Activated T-cell treated with anti-CD3 and anti-CD28 coated beads, Interleukin-2, amount 50 U/mL, for 24 hours (primary cell): ENCODE data around the gene ING4.

ENCODE experiments used
- DNase-seq: peaks from one replicate; pipeline ENCODE4 v3.0.0-alpha.2; 2020
- H3K27ac Mint-ChIP-seq: 2 replicates; pipeline ENCODE4 v1.8.0; 2020; ENCODE audit warnings: mild to moderate bottlenecking, mixed read lengths
- H3K27me3 Mint-ChIP-seq: 2 replicates; pipeline ENCODE4 v1.8.0; 2020; ENCODE audit warnings: mixed read lengths
- H3K36me3 Mint-ChIP-seq: 2 replicates; pipeline ENCODE4 v1.8.0; 2020; ENCODE audit warnings: low read depth, mixed read lengths
- H3K4me1 Mint-ChIP-seq: 2 replicates; pipeline ENCODE4 v1.8.0; 2020; ENCODE audit warnings: low read depth, mixed read lengths
- H3K4me3 Mint-ChIP-seq: 2 replicates; pipeline ENCODE4 v1.8.0; 2020; ENCODE audit warnings: mild to moderate bottlenecking, moderate library complexity, mixed read lengths
- H3K9me3 Mint-ChIP-seq: 2 replicates; pipeline ENCODE4 v1.8.0; 2020; ENCODE audit warnings: mixed read lengths

ING4 gene

GRCh38 chr12:6612247-6612646 lies 50.7 kb downstream of the ING4 start:
- H3K4me3 Mint-ChIP-seq, result no peak overlapping the region
- H3K4me1 Mint-ChIP-seq, result peaks cover 38% of the 10 kb centered on the region
- H3K36me3 Mint-ChIP-seq, result no peaks in the 10 kb centered on the region
- no peaks in the 10 kb centered on the region for H3K27me3 Mint-ChIP-seq
- H3K27ac Mint-ChIP-seq, result peak overlapping the region; percentile 50
- no peak for DNase-seq
- no peaks in the 10 kb centered on the region for H3K9me3 Mint-ChIP-seq

- peak; percentile 71 for DNase-seq
- Mint-ChIP-seq H3K9me3 (no peaks in the 10 kb centered on the region), H3K4me3 (no peak overlapping the region), H3K27ac (no peak overlapping the region), H3K4me1 (peaks cover 50% of the 10 kb centered on the region), H3K27me3 (no peaks in the 10 kb centered on the region), H3K36me3 (peaks cover 26% of the 10 kb centered on the region)
Measured at GRCh38 chr12:6608592-6609281, 54.2 kb downstream of the ING4 start.

GRCh38 chr12:6607751-6608591 lies 54.9 kb downstream of the ING4 start:
- peak; percentile 42 for DNase-seq
- Mint-ChIP-seq H3K27me3 (no peaks in the 10 kb centered on the region), H3K36me3 (peaks cover 33% of the 10 kb centered on the region), H3K4me3 (no peak overlapping the region), H3K27ac (no peak overlapping the region), H3K9me3 (no peaks in the 10 kb centered on the region), H3K4me1 (peaks cover 53% of the 10 kb centered on the region)

- peak overlapping the region; percentile 92 for H3K27ac Mint-ChIP-seq
- no peaks in the 10 kb centered on the region for H3K9me3 Mint-ChIP-seq
- peak; percentile 74 for DNase-seq
- peaks cover 48% of the 10 kb centered on the region for H3K36me3 Mint-ChIP-seq
- no peak overlapping the region for H3K4me3 Mint-ChIP-seq
- no peaks in the 10 kb centered on the region for H3K27me3 Mint-ChIP-seq
- peaks cover 53% of the 10 kb centered on the region for H3K4me1 Mint-ChIP-seq
Measured at GRCh38 chr12:6606331-6607131, 56.4 kb downstream of the ING4 start.

GRCh38 chr12:6605421-6606330 lies 57.2 kb downstream of the ING4 start:
- Mint-ChIP-seq H3K4me1 (peaks cover 45% of the 10 kb centered on the region), H3K27ac (peak overlapping the region; percentile 92), H3K9me3 (no peaks in the 10 kb centered on the region), H3K27me3 (no peaks in the 10 kb centered on the region), H3K4me3 (no peak overlapping the region), H3K36me3 (peaks cover 56% of the 10 kb centered on the region)
- DNase-seq, result peak; percentile 41

- DNase-seq, result no peak
- Mint-ChIP-seq H3K36me3 (peaks cover 69% of the 10 kb centered on the region), H3K9me3 (no peaks in the 10 kb centered on the region), H3K27ac (peak overlapping the region; percentile 92), H3K4me3 (no peak overlapping the region), H3K4me1 (peaks cover 44% of the 10 kb centered on the region), H3K27me3 (no peaks in the 10 kb centered on the region)
Measured at GRCh38 chr12:6604259-6605029, 58.5 kb downstream of the ING4 start.

GRCh38 chr12:6603095-6603567 lies 59.8 kb downstream of the ING4 start:
- peaks cover 82% of the 10 kb centered on the region for H3K36me3 Mint-ChIP-seq
- H3K27me3 Mint-ChIP-seq, result no peaks in the 10 kb centered on the region
- H3K27ac Mint-ChIP-seq, result peak overlapping the region; percentile 92
- H3K4me1 Mint-ChIP-seq, result peaks cover 45% of the 10 kb centered on the region
- no peak overlapping the region for H3K4me3 Mint-ChIP-seq
- DNase-seq, result peak; percentile 39
- no peaks in the 10 kb centered on the region for H3K9me3 Mint-ChIP-seq

GRCh38 chr12:6602526-6602925 lies 60.4 kb downstream of the ING4 start:
- Mint-ChIP-seq H3K4me3 (peak overlapping the region; percentile 0), H3K27me3 (no peaks in the 10 kb centered on the region), H3K36me3 (peaks cover 88% of the 10 kb centered on the region), H3K4me1 (peaks cover 45% of the 10 kb centered on the region), H3K27ac (peak overlapping the region; percentile 92), H3K9me3 (no peaks in the 10 kb centered on the region)
- DNase-seq, result no peak
